ENCODE measurements around the gene GIMAP5.

DNA sequence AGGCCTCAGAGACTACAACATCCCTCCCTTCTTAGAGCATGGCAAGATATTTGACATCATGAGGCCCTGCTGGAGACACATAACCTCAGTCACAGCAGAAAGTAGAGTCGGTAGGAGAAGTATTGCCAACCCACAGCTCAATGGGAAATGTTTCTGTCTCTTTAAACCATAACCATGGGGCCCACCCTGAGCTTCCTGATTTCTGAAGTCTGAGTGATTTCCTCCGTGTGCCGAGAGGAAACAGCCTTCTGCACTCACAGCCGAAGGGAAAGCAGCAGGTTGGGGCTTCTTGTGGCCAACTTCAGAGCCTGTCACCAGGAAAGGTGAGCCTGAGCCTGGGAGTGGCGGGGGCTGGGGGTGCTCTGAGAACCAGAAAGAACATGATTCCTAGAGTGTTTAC, 20.9 kb upstream of the GIMAP5 start, which contains the start of gene GIMAP1:
- TF ChIP-seq, protein P1, sequence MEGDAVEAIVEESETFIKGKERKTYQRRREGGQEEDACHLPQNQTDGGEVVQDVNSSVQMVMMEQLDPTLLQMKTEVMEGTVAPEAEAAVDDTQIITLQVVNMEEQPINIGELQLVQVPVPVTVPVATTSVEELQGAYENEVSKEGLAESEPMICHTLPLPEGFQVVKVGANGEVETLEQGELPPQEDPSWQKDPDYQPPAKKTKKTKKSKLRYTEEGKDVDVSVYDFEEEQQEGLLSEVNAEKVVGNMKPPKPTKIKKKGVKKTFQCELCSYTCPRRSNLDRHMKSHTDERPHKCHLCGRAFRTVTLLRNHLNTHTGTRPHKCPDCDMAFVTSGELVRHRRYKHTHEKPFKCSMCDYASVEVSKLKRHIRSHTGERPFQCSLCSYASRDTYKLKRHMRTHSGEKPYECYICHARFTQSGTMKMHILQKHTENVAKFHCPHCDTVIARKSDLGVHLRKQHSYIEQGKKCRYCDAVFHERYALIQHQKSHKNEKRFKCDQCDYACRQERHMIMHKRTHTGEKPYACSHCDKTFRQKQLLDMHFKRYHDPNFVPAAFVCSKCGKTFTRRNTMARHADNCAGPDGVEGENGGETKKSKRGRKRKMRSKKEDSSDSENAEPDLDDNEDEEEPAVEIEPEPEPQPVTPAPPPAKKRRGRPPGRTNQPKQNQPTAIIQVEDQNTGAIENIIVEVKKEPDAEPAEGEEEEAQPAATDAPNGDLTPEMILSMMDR (conservative IDR thresholded peaks at IDR 0.05): no peak
- TF ChIP-seq ZFX (IDR thresholded peaks at IDR 0.05): no peak
